HG03378 (cell line): ENCODE measurements around the gene FHIT.

ENCODE experiments used
- ATAC-seq: cut with Tn5 transposase; IDR thresholded peaks from one replicate; pipeline ENCODE4 v1.9.1; 2021; ENCODE audit warnings: mild to moderate bottlenecking, moderate library complexity; ENCODE audit not compliant: unreplicated experiment

FHIT gene

GRCh38 chr3:59798372-59799086, 1452.7 kb downstream of the FHIT start:
- ATAC-seq = no peak

DNA sequence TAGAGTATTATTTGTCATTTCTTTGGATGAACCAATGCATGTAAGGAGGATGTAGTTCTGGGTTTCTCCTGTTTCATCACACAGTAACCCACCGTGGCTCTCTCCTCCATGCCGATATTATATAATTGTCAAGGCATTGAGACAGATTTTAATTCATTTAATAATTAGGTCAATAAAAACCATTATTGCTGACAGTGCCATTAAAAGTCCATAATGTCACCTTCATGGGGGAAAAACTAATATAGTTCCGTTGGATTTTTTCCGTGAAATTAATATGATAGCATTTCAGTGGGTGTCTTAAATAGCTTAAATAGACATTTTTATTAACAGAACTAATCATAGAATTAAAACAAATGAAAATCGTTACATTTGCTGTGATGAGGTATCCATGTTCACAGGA, 1453.7 kb downstream of the FHIT start:
- ATAC-seq = no peak

GRCh38 chr3:59796456-59796855, 1454.8 kb downstream of the FHIT start:
- no peak for ATAC-seq

DNA sequence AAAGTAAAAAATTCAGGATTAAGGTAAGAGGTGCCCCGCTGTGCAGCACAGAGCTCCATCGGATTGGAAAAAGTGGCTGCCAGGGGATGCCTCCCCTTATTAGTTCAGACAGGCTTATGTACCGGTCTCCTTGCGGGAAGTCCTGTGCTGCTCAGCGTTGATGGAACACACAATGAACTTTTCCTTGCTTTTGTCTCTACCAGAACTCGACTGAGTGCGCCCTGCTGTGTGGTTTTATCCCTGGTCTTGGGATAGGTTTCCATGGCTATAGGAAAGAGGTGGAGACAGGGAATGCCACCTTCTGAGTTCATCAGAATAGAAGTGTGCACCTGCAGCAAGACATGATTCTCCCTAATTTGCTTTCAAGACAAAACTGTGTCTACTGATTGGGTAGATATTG, 1455.5 kb downstream of the FHIT start:
- ATAC-seq = no peak

GRCh38 chr3:59793976-59794375, 1457.3 kb downstream of the FHIT start:
- no peak for ATAC-seq

DNA sequence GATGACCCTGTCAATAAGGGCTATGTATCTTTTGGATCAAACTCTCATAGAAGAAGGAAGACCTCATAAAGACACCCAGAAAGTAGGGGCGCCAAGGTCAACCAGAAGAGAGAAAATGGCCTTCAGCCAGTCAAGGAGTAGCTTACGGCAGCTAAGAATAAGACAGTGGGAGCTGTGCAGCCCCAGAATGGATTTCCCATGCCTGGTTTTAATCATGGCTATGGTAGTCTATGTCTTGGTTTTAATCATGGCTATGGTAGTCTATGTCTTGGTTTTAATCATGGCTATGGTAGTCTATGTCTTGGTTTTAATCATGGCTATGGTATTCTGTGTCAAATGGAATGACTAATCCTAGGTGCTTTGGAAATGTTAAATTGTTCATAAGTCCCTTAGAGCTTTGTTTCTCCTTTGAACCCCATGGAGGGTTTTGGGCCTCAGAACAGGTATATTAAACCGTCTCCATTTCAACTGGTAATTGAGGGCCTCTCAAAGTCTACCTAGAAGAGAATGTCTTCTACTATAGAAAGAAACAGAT, 1459.4 kb downstream of the FHIT start:
- no peak for ATAC-seq

- ATAC-seq = no peak
Observed at GRCh38 chr3:59790241-59790640, 1461.0 kb downstream of the FHIT start.

GRCh38 chr3:59788801-59789200, 1462.5 kb downstream of the FHIT start:
- ATAC-seq = no peak

- no peak for ATAC-seq
Observed at GRCh38 chr3:59788133-59788532, 1463.1 kb downstream of the FHIT start.

DNA sequence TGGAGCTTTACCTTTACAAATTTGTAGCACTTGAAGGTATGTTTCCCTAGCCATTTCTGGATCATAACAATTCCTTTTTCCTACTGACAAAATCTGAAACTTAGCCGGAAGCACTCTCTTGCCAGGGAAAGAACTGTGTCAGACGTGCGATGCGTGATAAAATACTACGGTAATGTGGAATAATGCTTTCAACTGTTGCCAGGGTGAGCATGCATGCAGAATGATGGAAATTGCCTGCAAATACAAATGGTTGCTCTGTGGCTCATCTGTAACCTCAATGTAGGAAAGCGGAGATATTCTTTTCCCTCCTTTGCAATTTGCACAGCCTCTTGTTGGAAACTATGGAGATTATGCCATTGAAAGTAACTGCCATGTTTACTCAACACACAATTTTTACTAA, 1464.9 kb downstream of the FHIT start:
- no peak for ATAC-seq

DNA sequence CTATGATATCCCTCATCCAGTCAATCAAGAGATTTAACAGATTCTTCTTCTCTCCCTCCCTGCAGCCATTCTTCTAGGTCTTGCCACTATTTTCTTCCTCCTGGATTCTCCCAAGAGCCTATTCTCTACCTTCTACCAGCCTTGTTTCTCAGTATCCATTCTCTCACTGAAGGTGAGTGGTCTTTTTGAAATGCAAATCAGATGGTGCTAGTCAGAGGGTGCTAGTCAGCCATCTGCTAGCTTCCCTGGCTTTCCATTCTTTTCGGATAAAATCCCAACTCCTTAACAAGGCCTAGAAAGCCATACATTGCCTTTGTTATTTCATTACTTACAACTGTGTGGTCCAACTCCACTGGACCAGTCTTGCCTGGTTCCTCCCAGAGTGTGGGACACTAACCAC, 1467.1 kb downstream of the FHIT start:
- ATAC-seq = no peak

- no peak for ATAC-seq
Observed at GRCh38 chr3:59783468-59783988, 1467.7 kb downstream of the FHIT start.

GRCh38 chr3:59782664-59783063, 1468.6 kb downstream of the FHIT start:
- ATAC-seq = no peak

- no peak for ATAC-seq
Observed at GRCh38 chr3:59780209-59780608, 1471.0 kb downstream of the FHIT start.

DNA sequence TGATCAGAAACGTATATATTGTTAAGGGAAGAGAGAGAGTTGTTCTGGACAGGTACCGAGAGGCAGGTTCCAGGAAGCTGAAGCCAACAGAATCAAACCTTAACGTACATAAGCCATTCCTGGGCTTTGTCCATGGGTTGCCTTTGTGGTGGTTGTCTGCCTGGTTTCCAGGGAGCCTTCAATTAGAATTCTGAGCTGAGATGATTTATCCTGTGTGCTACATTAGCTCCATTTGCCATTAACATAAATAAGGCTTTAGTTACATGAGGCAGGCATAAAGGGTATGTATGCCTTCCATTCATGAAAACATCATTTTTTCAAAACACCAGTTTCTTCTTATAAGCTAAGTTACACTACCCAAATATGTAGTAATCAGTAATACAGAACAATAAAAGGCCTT, 1472.0 kb downstream of the FHIT start:
- ATAC-seq = no peak

DNA sequence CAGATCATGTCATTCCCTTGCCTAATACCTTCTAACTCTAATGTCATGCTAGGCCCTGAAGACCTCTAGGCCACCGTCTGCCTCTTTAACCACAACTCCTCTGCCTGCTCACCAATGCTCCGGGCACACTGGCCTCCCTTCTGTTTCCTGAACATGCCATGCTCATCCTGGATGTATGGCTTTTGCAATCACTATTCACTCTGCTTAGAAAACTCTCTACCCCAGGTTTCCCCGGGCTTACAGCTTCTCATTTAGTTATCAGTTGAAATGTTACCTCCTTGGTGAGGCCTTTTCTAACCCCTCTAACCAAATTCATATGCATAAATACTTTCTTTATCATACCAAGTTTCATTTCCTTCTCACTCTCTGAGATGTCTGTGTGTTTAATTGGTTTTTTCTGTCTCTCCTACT, 1473.6 kb downstream of the FHIT start:
- ATAC-seq = no peak

DNA sequence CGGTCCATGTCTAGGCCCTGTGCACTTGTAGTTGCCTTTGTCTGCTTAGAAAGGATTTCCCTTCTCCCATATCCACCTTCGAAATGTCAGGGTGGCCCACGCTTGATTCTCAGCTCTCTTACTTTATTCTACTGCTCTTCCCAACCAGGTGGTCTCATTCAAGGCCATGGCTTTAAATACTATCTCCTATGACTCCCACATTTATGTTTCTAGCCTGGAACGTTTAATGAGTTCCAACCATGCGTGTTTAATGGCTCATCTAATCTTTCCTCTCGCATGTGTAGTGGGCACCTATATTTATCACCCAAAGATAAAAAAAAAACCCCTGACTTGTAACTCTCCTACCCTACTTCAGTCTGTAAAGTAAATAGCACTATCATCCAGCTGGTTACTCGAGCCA, 1474.2 kb downstream of the FHIT start:
- no peak for ATAC-seq

GRCh38 chr3:59775761-59776325, 1475.4 kb downstream of the FHIT start:
- no peak for ATAC-seq

GRCh38 chr3:59775106-59775505, 1476.1 kb downstream of the FHIT start:
- no peak for ATAC-seq

DNA sequence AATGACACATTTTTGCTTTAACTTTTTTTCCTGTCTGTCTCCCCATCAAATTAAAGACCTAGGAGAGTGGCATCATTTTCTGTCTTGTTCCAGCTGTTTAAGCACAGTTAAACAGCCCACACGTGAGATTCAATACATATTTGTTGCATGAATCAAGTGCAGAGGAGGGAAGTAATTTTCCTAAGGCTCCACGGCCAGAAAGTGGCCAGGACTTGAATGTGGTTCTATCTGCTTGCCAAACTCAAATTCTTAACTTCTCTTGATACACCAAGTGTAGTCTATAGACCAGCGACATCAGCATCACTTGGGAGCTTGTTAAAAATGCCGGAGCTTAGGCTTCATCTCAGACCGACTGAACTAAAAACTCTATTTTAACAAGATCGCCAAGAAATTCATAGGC, 1476.6 kb downstream of the FHIT start:
- no peak for ATAC-seq

DNA sequence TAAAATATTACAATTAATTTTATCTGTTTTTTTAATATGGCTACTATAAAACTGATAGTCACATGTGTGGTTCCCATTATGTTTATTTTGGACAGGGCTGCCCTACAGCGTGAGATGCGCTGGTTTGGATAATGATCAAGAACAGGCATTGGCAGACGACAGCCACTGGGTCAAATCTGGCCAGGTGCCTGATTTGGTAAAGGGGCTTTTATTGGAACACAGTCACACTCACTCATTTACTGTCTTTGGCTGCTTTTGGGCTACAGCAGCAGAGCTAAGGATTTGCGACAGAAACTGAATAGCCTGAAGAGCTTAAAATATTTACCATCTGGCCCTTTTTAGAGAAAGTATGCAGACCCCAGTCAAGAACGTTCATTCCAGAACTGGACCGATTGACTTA, 1477.3 kb downstream of the FHIT start:
- ATAC-seq = no peak
